ENCODE data around the gene TIGD2. TPM values are rescaled to one million over a fixed set of nuclear protein-coding genes. Genes with fewer than 3 reads are reported as not detected.
"Not testable (repeated sequence)": the region's sequence is repeated elsewhere in the genome, so short reads cannot be mapped to it uniquely, and the experiment has no call there.

TIGD2 gene
- total and polyA plus RNA-seq, 2 donors from 2014 or later: 5.1 to 9.1 TPM

DNA sequence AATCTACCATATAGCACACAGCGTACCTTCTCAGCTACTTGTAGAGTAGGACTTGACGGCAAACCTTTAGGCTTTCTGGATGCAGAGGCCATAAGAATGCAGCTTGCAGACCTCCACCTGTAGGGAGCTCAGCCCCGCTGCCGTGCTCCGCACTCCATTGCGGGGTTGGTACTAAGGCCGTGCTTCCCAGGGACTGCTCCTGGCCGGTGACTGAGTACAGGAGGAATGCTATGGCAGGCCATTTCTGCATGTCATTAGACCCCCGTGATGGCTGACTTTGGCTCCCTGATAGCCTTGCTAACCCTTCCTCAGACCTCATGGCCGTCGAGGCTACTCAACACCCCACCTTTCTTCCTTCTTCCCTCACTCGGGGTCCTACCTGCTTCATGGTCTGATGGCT is 26.4 kb downstream of the TIGD2 start:
- no peak overlapping the region for H3K4me3 ChIP-seq (ENCODE audit: low read length in 3 of 3)
- no peaks in the 10 kb centered on the region for H3K27me3 ChIP-seq (ENCODE audit: control insufficient read depth, insufficient read depth, low read length)
- FAIRE-seq (no peak), DNase-seq (no peak)
- TF ChIP-seq, protein P1, sequence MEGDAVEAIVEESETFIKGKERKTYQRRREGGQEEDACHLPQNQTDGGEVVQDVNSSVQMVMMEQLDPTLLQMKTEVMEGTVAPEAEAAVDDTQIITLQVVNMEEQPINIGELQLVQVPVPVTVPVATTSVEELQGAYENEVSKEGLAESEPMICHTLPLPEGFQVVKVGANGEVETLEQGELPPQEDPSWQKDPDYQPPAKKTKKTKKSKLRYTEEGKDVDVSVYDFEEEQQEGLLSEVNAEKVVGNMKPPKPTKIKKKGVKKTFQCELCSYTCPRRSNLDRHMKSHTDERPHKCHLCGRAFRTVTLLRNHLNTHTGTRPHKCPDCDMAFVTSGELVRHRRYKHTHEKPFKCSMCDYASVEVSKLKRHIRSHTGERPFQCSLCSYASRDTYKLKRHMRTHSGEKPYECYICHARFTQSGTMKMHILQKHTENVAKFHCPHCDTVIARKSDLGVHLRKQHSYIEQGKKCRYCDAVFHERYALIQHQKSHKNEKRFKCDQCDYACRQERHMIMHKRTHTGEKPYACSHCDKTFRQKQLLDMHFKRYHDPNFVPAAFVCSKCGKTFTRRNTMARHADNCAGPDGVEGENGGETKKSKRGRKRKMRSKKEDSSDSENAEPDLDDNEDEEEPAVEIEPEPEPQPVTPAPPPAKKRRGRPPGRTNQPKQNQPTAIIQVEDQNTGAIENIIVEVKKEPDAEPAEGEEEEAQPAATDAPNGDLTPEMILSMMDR (IDR thresholded peaks at IDR 0.05; ENCODE audit: borderline replicate concordance, extremely low read depth, insufficient read depth): no peak
- no peaks in the 10 kb centered on the region for H3K9me3 ChIP-seq (ENCODE audit: control insufficient read depth in 2 of 3, insufficient read depth in 1 of 3, low read length in 3 of 3)
- intact Hi-C loops (cut with DNase I): no loop called here
- no peaks in the 10 kb centered on the region for H3K36me3 ChIP-seq (ENCODE audit: control insufficient read depth in 2 of 3, insufficient read depth in 3 of 3, low read length in 3 of 3)
- H3K27ac ChIP-seq (ENCODE audit: low read depth in 2 of 2, low read length in 2 of 2): no peak overlapping the region
- no peaks in the 10 kb centered on the region for H3K4me1 ChIP-seq (ENCODE audit: control insufficient read depth in 2 of 3, insufficient read depth in 2 of 3, low read depth in 1 of 3, low read length in 3 of 3)
- no peak overlapping the region for H3K9ac ChIP-seq (ENCODE audit: low read length in 3 of 3)

DNA sequence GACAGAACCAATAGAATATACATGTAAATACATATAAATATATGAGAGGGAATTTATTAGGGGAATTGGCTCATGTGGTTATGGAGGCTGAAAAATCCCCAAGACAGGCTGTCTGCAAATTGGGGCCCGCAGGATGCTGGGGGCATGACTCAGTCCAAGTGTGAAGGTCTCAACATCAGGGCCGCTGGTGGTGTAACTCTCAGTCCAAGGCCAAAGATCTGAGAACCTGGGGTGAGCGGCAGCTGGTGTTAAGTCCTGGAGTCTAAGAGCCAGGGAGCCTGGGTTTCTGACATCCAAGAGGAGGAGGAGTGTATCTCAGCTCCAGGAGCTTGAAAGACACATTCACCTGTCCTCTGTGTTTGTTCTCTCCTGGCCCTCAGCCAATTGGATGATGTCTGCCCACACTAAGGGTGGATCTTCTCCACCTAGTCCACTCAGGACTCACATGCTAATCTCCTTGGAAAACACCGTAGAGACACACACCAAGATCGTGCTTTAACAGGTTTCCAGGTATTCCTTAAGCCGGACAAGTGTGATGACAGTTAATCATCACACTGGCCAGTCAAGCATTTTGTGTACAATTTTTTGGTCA is 28.9 kb downstream of the TIGD2 start:
- no peaks in the 10 kb centered on the region for H3K4me1 ChIP-seq (ENCODE audit: control insufficient read depth in 2 of 3, insufficient read depth in 2 of 3, low read depth in 1 of 3, low read length in 3 of 3)
- intact Hi-C loops (cut with DNase I): no loop called here
- H3K27ac ChIP-seq (ENCODE audit: low read depth in 2 of 2, low read length in 2 of 2): no peak overlapping the region
- H3K4me3 ChIP-seq (ENCODE audit: low read length in 3 of 3): no peak overlapping the region
- no peaks in the 10 kb centered on the region for H3K36me3 ChIP-seq (ENCODE audit: control insufficient read depth in 2 of 3, insufficient read depth in 3 of 3, low read length in 3 of 3)
- no peaks in the 10 kb centered on the region for H3K27me3 ChIP-seq (ENCODE audit: control insufficient read depth, insufficient read depth, low read length)
- no peak overlapping the region for H3K9ac ChIP-seq (ENCODE audit: low read length in 3 of 3)
- FAIRE-seq (no peak), DNase-seq (no peak)
- TF ChIP-seq, protein P1 (IDR thresholded peaks at IDR 0.05; ENCODE audit: borderline replicate concordance, extremely low read depth, insufficient read depth): no peak
- no peaks in the 10 kb centered on the region for H3K9me3 ChIP-seq (ENCODE audit: control insufficient read depth in 2 of 3, insufficient read depth in 1 of 3, low read length in 3 of 3)

DNA sequence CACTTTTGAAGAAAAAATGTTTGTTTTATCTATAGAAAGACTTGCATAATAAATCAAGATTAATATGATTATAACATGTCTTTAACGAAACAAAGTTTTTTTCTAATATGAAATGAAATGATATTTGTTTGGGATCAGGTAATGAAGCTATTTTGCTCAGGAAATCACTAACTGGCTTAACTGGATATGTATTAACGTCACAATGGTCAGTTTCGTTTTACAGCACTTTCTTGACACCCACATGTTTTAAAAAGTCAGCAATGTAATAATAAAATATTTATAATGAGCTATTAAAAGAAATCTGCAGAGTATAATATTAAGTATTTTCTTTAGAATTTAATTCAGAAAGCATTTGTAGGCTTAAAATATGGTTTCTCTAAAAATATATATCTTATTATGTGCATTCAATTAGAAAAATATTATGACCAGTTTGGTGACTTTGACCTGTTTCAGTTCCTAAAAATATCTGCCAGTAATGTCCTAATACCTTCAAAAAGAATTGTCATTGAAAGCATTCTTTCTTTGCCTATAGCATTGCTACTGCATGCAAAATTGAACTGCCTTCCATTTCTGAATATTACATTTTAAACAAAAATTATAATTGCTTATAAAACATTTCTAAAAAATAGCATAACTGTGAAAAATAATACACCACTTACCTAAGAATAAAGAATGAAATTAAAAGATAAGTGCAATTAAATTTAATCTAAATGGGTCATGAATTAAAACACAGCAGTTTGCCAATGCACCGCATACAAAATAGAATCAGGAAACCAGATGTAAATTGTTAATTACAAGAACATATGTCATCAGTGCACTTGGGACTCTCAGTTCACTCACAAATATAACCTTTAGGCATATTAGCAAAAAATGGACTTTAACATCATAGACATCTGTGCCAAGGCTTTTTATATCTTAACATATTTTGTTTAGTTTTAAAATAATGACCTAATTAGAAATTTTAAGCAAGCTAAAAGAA is 31.6 kb downstream of the TIGD2 start:
- Histone ChIP-seq H3K36me3 (ENCODE audit: control insufficient read depth in 2 of 3, insufficient read depth in 3 of 3, low read length in 3 of 3) (no peaks in the 10 kb centered on the region), H3K9ac (ENCODE audit: low read length in 3 of 3) (no peak overlapping the region), H3K4me3 (ENCODE audit: low read length in 3 of 3) (no peak overlapping the region), H3K27me3 (ENCODE audit: control insufficient read depth, insufficient read depth, low read length) (no peaks in the 10 kb centered on the region), H3K27ac (ENCODE audit: low read depth in 2 of 2, low read length in 2 of 2) (no peak overlapping the region), H3K4me1 (ENCODE audit: control insufficient read depth in 2 of 3, insufficient read depth in 2 of 3, low read depth in 1 of 3, low read length in 3 of 3) (no peaks in the 10 kb centered on the region), H3K9me3 (ENCODE audit: control insufficient read depth in 2 of 3, insufficient read depth in 1 of 3, low read length in 3 of 3) (no peaks in the 10 kb centered on the region)
- DNase-seq (no peak), FAIRE-seq (no peak)
- intact Hi-C loops (cut with DNase I): no loop called here
- TF ChIP-seq, protein P1 (IDR thresholded peaks at IDR 0.05; ENCODE audit: borderline replicate concordance, extremely low read depth, insufficient read depth): no peak

DNA sequence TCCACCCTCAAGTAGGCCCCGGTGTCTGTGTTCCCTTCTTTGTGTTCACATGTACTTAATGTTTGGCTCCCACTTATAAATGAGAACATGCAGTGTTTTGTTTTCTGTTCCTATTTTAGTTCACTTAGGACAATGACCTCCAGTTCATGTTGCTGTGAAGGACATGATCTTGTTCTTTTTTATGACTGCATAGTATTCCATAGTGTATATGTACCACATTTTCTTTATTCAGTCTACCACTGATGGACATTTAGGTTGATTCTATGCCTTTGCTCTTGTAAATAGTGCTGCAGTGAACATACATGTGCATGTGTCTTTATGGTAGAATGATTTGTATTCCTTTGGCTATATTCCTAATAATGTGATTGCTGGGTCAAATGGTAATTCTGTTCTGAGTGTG is 33.3 kb downstream of the TIGD2 start:
- FAIRE-seq; H3K4me3 ChIP-seq (ENCODE audit: low read length in 3 of 3); H3K9me3 ChIP-seq (ENCODE audit: control insufficient read depth in 2 of 3, insufficient read depth in 1 of 3, low read length in 3 of 3); H3K36me3 ChIP-seq (ENCODE audit: control insufficient read depth in 2 of 3, insufficient read depth in 3 of 3, low read length in 3 of 3); H3K27ac ChIP-seq (ENCODE audit: low read depth in 2 of 2, low read length in 2 of 2); H3K9ac ChIP-seq (ENCODE audit: low read length in 3 of 3); intact Hi-C loops (cut with DNase I); DNase-seq; H3K4me1 ChIP-seq (ENCODE audit: control insufficient read depth in 2 of 3, insufficient read depth in 2 of 3, low read depth in 1 of 3, low read length in 3 of 3); H3K27me3 ChIP-seq (ENCODE audit: control insufficient read depth, insufficient read depth, low read length): not testable (repeated sequence)
